ENCODE measurements around the gene CRIP3. TPM values are rescaled to one million over a fixed set of nuclear protein-coding genes. Genes with fewer than 3 reads are reported as not detected.
A peak's percentile ranks its signal among the peaks of the same experiment; 100 is the strongest.

CRIP3 gene
- total RNA-seq, 1 experiment from 2014 or later: 44.7 TPM

GRCh38 chr6:43257367-43258145, 51.1 kb downstream of the CRIP3 start:
- TF ChIP-seq ERG (CRISPR knock-in tag; IDR thresholded peaks at IDR 0.05): no peak
- no peak for TF ChIP-seq HMGXB4 (CRISPR knock-in tag; IDR thresholded peaks at IDR 0.05)
- TF ChIP-seq IRF1 (CRISPR knock-in tag; IDR thresholded peaks at IDR 0.05): no peak
- TF ChIP-seq SP1 (CRISPR knock-in tag; conservative IDR thresholded peaks at IDR 0.05): no peak
- no peak for TF ChIP-seq NFE2L1 (CRISPR knock-in tag; IDR thresholded peaks at IDR 0.05)
- no peak overlapping the region; the same call in 1 of the 2 replicates for H3K27ac Mint-ChIP-seq
- DNase-seq (ENCODE audit: low spot score) (no peak), ATAC-seq (peak; percentile 40)
- CTCF ChIA-PET: interaction anchor here (0.6 kb wide), 1 partner anchor 247 kb away, joined by 4 read pairs; no protein-coding TSS in a partner anchor
- POLR2A ChIA-PET: interaction anchor here (1.1 to 1.6 kb wide), 2 partner anchors 11 to 198 kb away, joined by 3 to 6 read pairs; partner anchors contain the start of genes KLC4 and MRPL2
- no peaks in the 10 kb centered on the region for H3K27me3 Mint-ChIP-seq (ENCODE audit: low read depth)
- H3K4me1 Mint-ChIP-seq: peaks cover 17% of the 10 kb centered on the region
- no peaks in the 10 kb centered on the region for H3K9me3 Mint-ChIP-seq
- H3K36me3 Mint-ChIP-seq: no peaks in the 10 kb centered on the region
- no peak overlapping the region for H3K4me3 Mint-ChIP-seq

GRCh38 chr6:43256670-43257366, 51.8 kb downstream of the CRIP3 start:
- Mint-ChIP-seq H3K36me3 (no peaks in the 10 kb centered on the region), H3K9me3 (no peaks in the 10 kb centered on the region), H3K27me3 (ENCODE audit: low read depth) (no peaks in the 10 kb centered on the region), H3K4me1 (peaks cover 14% of the 10 kb centered on the region), H3K27ac (no peak overlapping the region; the same call in 1 of the 2 replicates), H3K4me3 (no peak overlapping the region)
- TF ChIP-seq IRF1 (CRISPR knock-in tag; IDR thresholded peaks at IDR 0.05) (no peak), ETV6 (CRISPR knock-in tag; IDR thresholded peaks at IDR 0.05) (no peak), SP1 (CRISPR knock-in tag; conservative IDR thresholded peaks at IDR 0.05) (no peak), MYBL2 (CRISPR knock-in tag; IDR thresholded peaks at IDR 0.05) (no peak), IRF2 (CRISPR knock-in tag; IDR thresholded peaks at IDR 0.05; ENCODE audit: borderline replicate concordance, low read depth) (no peak), ATF1 (CRISPR knock-in tag; IDR thresholded peaks at IDR 0.05) (no peak), ELF4 (CRISPR knock-in tag; IDR thresholded peaks at IDR 0.05; ENCODE audit: low read depth) (no peak), CBFB (CRISPR knock-in tag; IDR thresholded peaks at IDR 0.05; ENCODE audit: low read depth) (no peak), E2F4 (CRISPR knock-in tag; IDR thresholded peaks at IDR 0.05; ENCODE audit: borderline replicate concordance, low read depth) (no peak), ZNF317 (CRISPR knock-in tag; IDR thresholded peaks at IDR 0.05; ENCODE audit: borderline replicate concordance, low read depth) (no peak), ZNF512 (CRISPR knock-in tag; IDR thresholded peaks at IDR 0.05; ENCODE audit: borderline replicate concordance) (no peak), ZBTB21 (CRISPR knock-in tag; IDR thresholded peaks at IDR 0.05; ENCODE audit: borderline replicate concordance) (no peak), ZNF423 (CRISPR knock-in tag; IDR thresholded peaks at IDR 0.05) (no peak), FOXP1 (CRISPR knock-in tag; IDR thresholded peaks at IDR 0.05; ENCODE audit: borderline replicate concordance) (no peak), ATF3 (CRISPR knock-in tag; conservative IDR thresholded peaks at IDR 0.05) (no peak), CREM (CRISPR knock-in tag; IDR thresholded peaks at IDR 0.05) (no peak), JAZF1 (CRISPR knock-in tag; IDR thresholded peaks at IDR 0.05) (no peak)
- POLR2A ChIA-PET: interaction anchor here (1.6 kb wide), 1 partner anchor 10 kb away, joined by 6 read pairs; no protein-coding TSS in a partner anchor
- CTCF ChIA-PET: interaction anchor here (0.6 to 1.8 kb wide), 5 partner anchors 9 to 247 kb away, joined by 3 to 5 read pairs (median 3); partner anchors contain the start of gene CRIP3
- ATAC-seq (no peak), DNase-seq (ENCODE audit: low spot score) (no peak)

Data from WTC11 (cell line).